PC-3 (cell line): ENCODE measurements around the gene TRAPPC10.
A peak's percentile ranks its signal among the peaks of the same experiment; 100 is the strongest.

Experiments
- CTCF ChIP-seq: fragments of 300-600 bp; sonication (generic); conservative IDR thresholded peaks from 2 replicates; pipeline ENCODE4 v1.5.1; 2017; ENCODE audit warnings: antibody characterized with exemption, low read depth, mild to moderate bottlenecking, low read length
- EZH2 ChIP-seq: fragments of 300-600 bp; sonication (generic); IDR thresholded peaks from one replicate; pipeline ENCODE4 v1.6.1; 2017; ENCODE audit warnings: antibody characterized with exemption, mild to moderate bottlenecking, low read length; ENCODE audit not compliant: unreplicated experiment
- EZH2phosphoT487 ChIP-seq: fragments of 300-600 bp; sonication (generic); IDR thresholded peaks from 2 replicates; pipeline ENCODE4 v1.6.1; 2018; ENCODE audit warnings: mild to moderate bottlenecking, antibody characterized with exemption, low read length, borderline replicate concordance

GRCh38 chr21:44067011-44067839 is 55.1 kb downstream of the TRAPPC10 start:
- TF ChIP-seq CTCF, result 0 out of 2 replicates have a peak, but pooled peaks have one; percentile 8
- TF ChIP-seq EZH2phosphoT487, result no peak
- no peak for TF ChIP-seq EZH2
